ENCODE data around the gene ALK. TPM values are rescaled to one million over a fixed set of nuclear protein-coding genes. Genes with fewer than 3 reads are reported as not detected.

ALK gene
- total and polyA plus RNA-seq, 10 of the 15 experiments (the other 5 are each of a cell fraction or from before 2014, with no cell fraction given), result 0.11 TPM; not detected in 9

DNA sequence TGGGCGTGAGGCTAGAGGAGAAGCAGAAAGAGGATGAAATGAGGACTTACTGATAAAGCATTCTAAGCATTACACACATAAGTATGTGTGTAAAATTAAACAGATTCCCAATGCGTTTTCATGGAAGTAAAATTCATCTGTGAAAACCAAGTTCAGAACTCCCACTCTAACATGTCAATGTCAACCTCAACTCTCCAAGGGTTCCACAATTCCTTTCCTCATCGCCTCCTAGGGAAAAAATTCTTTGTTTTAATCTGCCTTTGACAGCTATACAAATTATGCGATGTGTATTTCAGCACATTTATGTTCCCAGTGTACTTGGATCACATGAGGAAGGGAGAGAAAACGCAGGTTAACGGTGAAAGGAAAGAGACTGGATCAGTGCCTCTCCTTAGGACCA is 729.6 kb downstream of the ALK start:
- DNase-seq (ENCODE audit: low read depth, low spot score) (no peak), ATAC-seq (no peak), FAIRE-seq (no peak)
- H3K4me1 ChIP-seq (ENCODE audit: control insufficient read depth, insufficient read depth, low read length), result no peaks in the 10 kb centered on the region; the same call in 1 of the 2 replicates
- no peak overlapping the region for H2AFZ ChIP-seq (ENCODE audit: control insufficient read depth, low read depth, low read length)
- in situ Hi-C loops (cut with MboI), result no loop called here
- H3K36me3 ChIP-seq (ENCODE audit: control insufficient read depth in 2 of 2, insufficient read depth in 2 of 2, low read length in 1 of 2), result no peaks in the 10 kb centered on the region; a peak in 1 of 4 replicates
- ChIA-PET RAD21 (ENCODE audit: unreplicated experiment) (no interaction called here), CTCF (no interaction called here), SMC1A (ENCODE audit: uncharacterized antibody, unreplicated experiment) (no interaction called here), POLR2A (no interaction called here)
- WGBS (ENCODE audit: insufficient coverage, insufficient replicate concordance, low lambda C conversion rate, missing lambda C conversion rate), result 98% methylated on average over 6 of the region's 6 CpGs
- H3K9me3 ChIP-seq (replicated peaks; ENCODE audit: control insufficient read depth, insufficient read depth, low read length), result peaks cover 3% of the 10 kb centered on the region; the same call in 2 of the 3 replicates
- no peaks in the 10 kb centered on the region for H3K79me2 ChIP-seq (ENCODE audit: control insufficient read depth, insufficient read depth, low read length)
- H3K9ac ChIP-seq (ENCODE audit: control insufficient read depth, insufficient read depth, low read length), result no peak overlapping the region
- no peak overlapping the region for H3K4me2 ChIP-seq (ENCODE audit: control insufficient read depth, insufficient read depth)
- BruUV-seq (replicated peaks), result no TSS peak
- intact Hi-C loops (cut with micrococcal nuclease; ENCODE audit: unreplicated experiment), result no loop called here
- H3K4me3 ChIP-seq, result no peak overlapping the region
- no peaks in the 10 kb centered on the region for H3K27me3 ChIP-seq (replicated peaks in 1 of 2; ENCODE audit: control insufficient read depth in 2 of 2, insufficient read depth in 2 of 2, low read length in 1 of 2)
- no peaks in the 10 kb centered on the region for H4K20me1 ChIP-seq (ENCODE audit: control insufficient read depth, insufficient read depth)
- no peak overlapping the region for H3K27ac ChIP-seq (ENCODE audit: control insufficient read depth, insufficient read depth)
- TF ChIP-seq FOXK2 (IDR thresholded peaks at IDR 0.05) (no peak), NR2C2 (IDR thresholded peaks at IDR 0.05; ENCODE audit: borderline replicate concordance, control insufficient read depth, insufficient read length, low read depth) (no peak), PAX5 (IDR thresholded peaks at IDR 0.05; ENCODE audit: borderline replicate concordance, low read depth, low read length) (no peak), NFYB (IDR thresholded peaks at IDR 0.05; ENCODE audit: insufficient read depth, low read depth, low read length) (no peak), POLR2AphosphoS2 (IDR thresholded peaks at IDR 0.05; ENCODE audit: low read depth, low read length) (no peak), WRNIP1 (IDR thresholded peaks at IDR 0.05; ENCODE audit: borderline replicate concordance, low read depth, low read length) (no peak), RUNX3 (IDR thresholded peaks at IDR 0.05; ENCODE audit: low read length) (no peak), CHD1 (IDR thresholded peaks at IDR 0.05; ENCODE audit: low read depth, low read length) (no peak), POLR2AphosphoS5 (IDR thresholded peaks at IDR 0.05; ENCODE audit: low read length) (no peak), RB1 (IDR thresholded peaks at IDR 0.05; ENCODE audit: borderline replicate concordance) (no peak), YY1 (IDR thresholded peaks at IDR 0.05; ENCODE audit: low read depth, low read length) (no peak), BACH1 (IDR thresholded peaks at IDR 0.05; ENCODE audit: borderline replicate concordance) (no peak), SREBF1 (IDR thresholded peaks at IDR 0.05; ENCODE audit: low read length) (no peak), NBN (IDR thresholded peaks at IDR 0.05) (no peak)
- TF ChIP-seq, protein P1, sequence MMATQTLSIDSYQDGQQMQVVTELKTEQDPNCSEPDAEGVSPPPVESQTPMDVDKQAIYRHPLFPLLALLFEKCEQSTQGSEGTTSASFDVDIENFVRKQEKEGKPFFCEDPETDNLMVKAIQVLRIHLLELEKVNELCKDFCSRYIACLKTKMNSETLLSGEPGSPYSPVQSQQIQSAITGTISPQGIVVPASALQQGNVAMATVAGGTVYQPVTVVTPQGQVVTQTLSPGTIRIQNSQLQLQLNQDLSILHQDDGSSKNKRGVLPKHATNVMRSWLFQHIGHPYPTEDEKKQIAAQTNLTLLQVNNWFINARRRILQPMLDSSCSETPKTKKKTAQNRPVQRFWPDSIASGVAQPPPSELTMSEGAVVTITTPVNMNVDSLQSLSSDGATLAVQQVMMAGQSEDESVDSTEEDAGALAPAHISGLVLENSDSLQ (IDR thresholded peaks at IDR 0.05), result no peak
- TF ChIP-seq, protein P2, sequence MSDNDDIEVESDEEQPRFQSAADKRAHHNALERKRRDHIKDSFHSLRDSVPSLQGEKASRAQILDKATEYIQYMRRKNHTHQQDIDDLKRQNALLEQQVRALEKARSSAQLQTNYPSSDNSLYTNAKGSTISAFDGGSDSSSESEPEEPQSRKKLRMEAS (IDR thresholded peaks at IDR 0.05; ENCODE audit: low read depth, low read length), result no peak

All from GM12878 (cell line).